Endodermal cell (in vitro differentiated cells): Measurements from ENCODE around the gene ESM1. TPM values are rescaled to one million over a fixed set of nuclear protein-coding genes. Genes with fewer than 3 reads are reported as not detected.

Experiments
- DNase-seq: peaks from one replicate; pipeline ENCODE4 v3.0.0-alpha.2; 2017
- H3K27ac ChIP-seq: 2 replicates; pipeline ENCODE4 v1.5.1; 2013; ENCODE audit warnings: mild to moderate bottlenecking, low read depth, low read length, moderate library complexity
- H3K27me3 ChIP-seq: 2 replicates; pipeline ENCODE4 v1.6.1; 2013; ENCODE audit warnings: mild to moderate bottlenecking, low read length, moderate library complexity; ENCODE audit not compliant: insufficient read depth, control insufficient read depth, poor library complexity, severe bottlenecking
- H3K36me3 ChIP-seq: 2 replicates; pipeline ENCODE4 v1.7.0; 2013; ENCODE audit warnings: mild to moderate bottlenecking, low read length, moderate library complexity; ENCODE audit not compliant: control insufficient read depth, insufficient read depth
- H3K4me1 ChIP-seq: one replicate; pipeline ENCODE4 v1.7.0; 2013; ENCODE audit warnings: low read length; ENCODE audit not compliant: control insufficient read depth, insufficient read depth
- H3K4me3 ChIP-seq: 2 replicates; pipeline ENCODE4 v1.5.1; 2013; ENCODE audit warnings: mild to moderate bottlenecking, low read length, moderate library complexity
- H3K9ac ChIP-seq: 2 replicates; pipeline ENCODE4 v1.6.1; 2013; ENCODE audit warnings: mild to moderate bottlenecking, low read length, moderate library complexity; ENCODE audit not compliant: poor library complexity, severe bottlenecking; ENCODE audit errors: extremely low read depth
- H3K9me3 ChIP-seq: 2 replicates; pipeline ENCODE4 v1.6.1; 2013; ENCODE audit warnings: mild to moderate bottlenecking, low read length, moderate library complexity; ENCODE audit not compliant: control insufficient read depth
- H3K27ac Mint-ChIP-seq: 2 replicates; pipeline ENCODE4 v1.8.0; 2020; ENCODE audit warnings: mixed read lengths
- H3K27me3 Mint-ChIP-seq: 2 replicates; pipeline ENCODE4 v1.8.0; 2021; ENCODE audit warnings: mild to moderate bottlenecking, mixed read lengths; ENCODE audit not compliant: insufficient read depth
- H3K36me3 Mint-ChIP-seq: 2 replicates; pipeline ENCODE4 v1.8.0; 2020; ENCODE audit warnings: low read depth, mixed read lengths
- H3K4me1 Mint-ChIP-seq: 2 replicates; pipeline ENCODE4 v1.8.0; 2020; ENCODE audit warnings: mixed read lengths
- H3K4me3 Mint-ChIP-seq: 2 replicates; pipeline ENCODE4 v1.8.0; 2020; ENCODE audit warnings: mild to moderate bottlenecking, moderate library complexity, mixed read lengths
- H3K9me3 Mint-ChIP-seq: 2 replicates; pipeline ENCODE4 v1.8.0; 2020; ENCODE audit warnings: mild to moderate bottlenecking, mixed read lengths
- WGBS, 2 experiments: methylation state at CpG; one replicate each; pipeline versions ENCODE4 v1.1.5 to v1.1.7; 2013; ENCODE audit warnings: missing lambda C conversion rate in 2 of 2, mixed read lengths in 1 of 2; ENCODE audit not compliant: insufficient coverage in 1 of 2, insufficient read length in 1 of 2; 5-methylcytosine and 5-hydroxymethylcytosine counted together
- total RNA-seq, 2 donors: library from RNA; stranded (reverse); fragmentation: NEBNext Ultra II Directional in 1 of 2; extraction: Animal tissue kit (Norgen Biotek cat#: 25700) in 1 of 2; gene quantifications; 2 replicates in 1 of 2; 3 replicates in 1 of 2; pipeline ENCODE4 v1.2.1, GENCODE V29; 2021
- TF ChIP-seq, protein P1 (sequence below): fragments of 200-600 bp; sonication (generic); conservative IDR thresholded peaks from 2 replicates; pipeline ENCODE4 v1.5.0; 2021; ENCODE audit warnings: antibody characterized with exemption, mild to moderate bottlenecking

ESM1 gene
- total RNA-seq, 2 donors from 2014 or later: not detected

DNA sequence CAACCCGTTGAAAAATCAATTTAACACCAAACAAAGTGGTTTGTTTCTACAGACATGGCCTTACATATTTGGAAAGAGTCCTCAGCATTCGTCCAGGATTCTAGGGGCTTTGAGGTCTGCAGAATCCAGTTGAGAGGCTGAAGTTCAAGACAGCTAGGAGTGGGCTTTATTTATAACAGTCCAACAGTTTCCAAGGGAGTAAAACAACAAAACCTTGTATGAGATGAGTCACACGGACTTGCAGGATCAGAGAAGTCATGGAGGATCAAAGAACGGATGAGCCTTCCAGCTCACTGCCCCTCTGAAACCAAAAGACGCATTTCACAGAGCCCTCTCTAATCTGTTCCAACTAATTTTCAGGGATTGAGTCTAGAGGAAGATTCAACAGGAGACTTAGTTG lies 11.1 kb upstream of the ESM1 start:
- H3K36me3 Mint-ChIP-seq: no peaks in the 10 kb centered on the region
- peaks cover 30% of the 10 kb centered on the region for H3K4me1 Mint-ChIP-seq
- H3K27ac ChIP-seq: no peak overlapping the region
- H3K27me3 Mint-ChIP-seq: peaks cover 12% of the 10 kb centered on the region
- H3K9me3 ChIP-seq: no peaks in the 10 kb centered on the region
- no peak overlapping the region for H3K4me3 Mint-ChIP-seq
- TF ChIP-seq, protein P1, sequence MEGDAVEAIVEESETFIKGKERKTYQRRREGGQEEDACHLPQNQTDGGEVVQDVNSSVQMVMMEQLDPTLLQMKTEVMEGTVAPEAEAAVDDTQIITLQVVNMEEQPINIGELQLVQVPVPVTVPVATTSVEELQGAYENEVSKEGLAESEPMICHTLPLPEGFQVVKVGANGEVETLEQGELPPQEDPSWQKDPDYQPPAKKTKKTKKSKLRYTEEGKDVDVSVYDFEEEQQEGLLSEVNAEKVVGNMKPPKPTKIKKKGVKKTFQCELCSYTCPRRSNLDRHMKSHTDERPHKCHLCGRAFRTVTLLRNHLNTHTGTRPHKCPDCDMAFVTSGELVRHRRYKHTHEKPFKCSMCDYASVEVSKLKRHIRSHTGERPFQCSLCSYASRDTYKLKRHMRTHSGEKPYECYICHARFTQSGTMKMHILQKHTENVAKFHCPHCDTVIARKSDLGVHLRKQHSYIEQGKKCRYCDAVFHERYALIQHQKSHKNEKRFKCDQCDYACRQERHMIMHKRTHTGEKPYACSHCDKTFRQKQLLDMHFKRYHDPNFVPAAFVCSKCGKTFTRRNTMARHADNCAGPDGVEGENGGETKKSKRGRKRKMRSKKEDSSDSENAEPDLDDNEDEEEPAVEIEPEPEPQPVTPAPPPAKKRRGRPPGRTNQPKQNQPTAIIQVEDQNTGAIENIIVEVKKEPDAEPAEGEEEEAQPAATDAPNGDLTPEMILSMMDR: no peak
- no peak for DNase-seq
- 90 to 94% methylated on average over 4 to 5 of the region's 5 CpGs for WGBS, 2 experiments
- no peak overlapping the region for H3K9ac ChIP-seq
- no peaks in the 10 kb centered on the region for H3K36me3 ChIP-seq
- H3K27ac Mint-ChIP-seq: no peak overlapping the region
- H3K27me3 ChIP-seq: no peaks in the 10 kb centered on the region
- H3K4me1 ChIP-seq: no peaks in the 10 kb centered on the region
- no peak overlapping the region for H3K4me3 ChIP-seq
- H3K9me3 Mint-ChIP-seq: no peaks in the 10 kb centered on the region

GRCh38 chr5:54995168-54995567 lies 9.8 kb upstream of the ESM1 start:
- Mint-ChIP-seq H3K4me1 (peaks cover 36% of the 10 kb centered on the region), H3K9me3 (no peaks in the 10 kb centered on the region), H3K27ac (no peak overlapping the region), H3K36me3 (no peaks in the 10 kb centered on the region), H3K27me3 (peaks cover 12% of the 10 kb centered on the region), H3K4me3 (no peak overlapping the region)
- Histone ChIP-seq H3K9ac (no peak overlapping the region), H3K36me3 (no peaks in the 10 kb centered on the region), H3K4me3 (no peak overlapping the region), H3K9me3 (no peaks in the 10 kb centered on the region), H3K27ac (no peak overlapping the region), H3K4me1 (no peaks in the 10 kb centered on the region), H3K27me3 (no peaks in the 10 kb centered on the region)
- 83 to 99% methylated on average over 1 to 3 of the region's 3 CpGs for WGBS, 2 experiments
- TF ChIP-seq, protein P1: no peak
- no peak for DNase-seq

GRCh38 chr5:54994628-54995027 lies 9.2 kb upstream of the ESM1 start:
- H3K27ac Mint-ChIP-seq: no peak overlapping the region
- H3K9me3 ChIP-seq: no peaks in the 10 kb centered on the region
- no peak overlapping the region for H3K4me3 ChIP-seq
- no peak overlapping the region for H3K4me3 Mint-ChIP-seq
- no peaks in the 10 kb centered on the region for H3K9me3 Mint-ChIP-seq
- no peaks in the 10 kb centered on the region for H3K4me1 ChIP-seq
- 84 to 100% methylated on average over 1 to 2 of the region's 2 CpGs for WGBS, 2 experiments
- no peak overlapping the region for H3K27ac ChIP-seq
- peaks cover 36% of the 10 kb centered on the region for H3K4me1 Mint-ChIP-seq
- no peak overlapping the region for H3K9ac ChIP-seq
- H3K36me3 ChIP-seq: no peaks in the 10 kb centered on the region
- H3K36me3 Mint-ChIP-seq: no peaks in the 10 kb centered on the region
- no peak for DNase-seq
- H3K27me3 ChIP-seq: no peaks in the 10 kb centered on the region
- H3K27me3 Mint-ChIP-seq: peaks cover 8% of the 10 kb centered on the region
- TF ChIP-seq, protein P1: no peak
